Activated CD8-positive, alpha-beta T cell treated with anti-CD3 and anti-CD28 coated beads, Interleukin-2, amount 10 ng/mL, durations not matched to agents 7 days and 5 days (primary cell): ENCODE data around the gene KIF26B. TPM values are rescaled to one million over a fixed set of nuclear protein-coding genes. Genes with fewer than 3 reads are reported as not detected.

Experiments
- ATAC-seq: fragments of 150-1000 bp; cut with Tn5 transposase; one replicate; pipeline ENCODE4 v1.10.0; 2021; ENCODE audit warnings: moderate library complexity
- CTCF ChIA-PET: fragments of 350-600 bp; sonication (Branson Sonifier 250); formaldehyde crosslinking; loops from one replicate; lab custom pipeline; 2021; ENCODE audit warnings: antibody characterized with exemption; lab: Charles Lee
- POLR2A ChIA-PET: fragments of 350-600 bp; sonication (Branson Sonifier 250); formaldehyde crosslinking; loops from one replicate; lab custom pipeline; 2021; ENCODE audit warnings: antibody characterized with exemption; lab: Charles Lee
- DNase-seq: peaks from one replicate; pipeline ENCODE4 v3.0.0-alpha.2; 2020
- H3K27ac Mint-ChIP-seq: one replicate; pipeline ENCODE4 v1.8.0; 2021; ENCODE audit warnings: mild to moderate bottlenecking, mixed read lengths
- H3K27me3 Mint-ChIP-seq: one replicate; pipeline ENCODE4 v1.8.0; 2021; ENCODE audit warnings: low read depth, mixed read lengths
- H3K36me3 Mint-ChIP-seq: one replicate; pipeline ENCODE4 v1.8.0; 2021; ENCODE audit warnings: low read depth, mixed read lengths
- H3K4me1 Mint-ChIP-seq: one replicate; pipeline ENCODE4 v1.8.0; 2021; ENCODE audit warnings: low read depth, mixed read lengths
- H3K4me3 Mint-ChIP-seq: one replicate; pipeline ENCODE4 v1.8.0; 2021; ENCODE audit warnings: mild to moderate bottlenecking, mixed read lengths
- H3K9me3 Mint-ChIP-seq: one replicate; pipeline ENCODE4 v1.8.0; 2022; ENCODE audit warnings: mixed read lengths; ENCODE audit not compliant: insufficient read depth
- total RNA-seq, 2 experiments: library from RNA; stranded (reverse); gene quantifications; one replicate each; pipeline ENCODE4 v1.2.3, GENCODE V29; 2021

KIF26B gene
- total RNA-seq, 2 experiments from 2014 or later, result 0.03 to 0.08 TPM

DNA sequence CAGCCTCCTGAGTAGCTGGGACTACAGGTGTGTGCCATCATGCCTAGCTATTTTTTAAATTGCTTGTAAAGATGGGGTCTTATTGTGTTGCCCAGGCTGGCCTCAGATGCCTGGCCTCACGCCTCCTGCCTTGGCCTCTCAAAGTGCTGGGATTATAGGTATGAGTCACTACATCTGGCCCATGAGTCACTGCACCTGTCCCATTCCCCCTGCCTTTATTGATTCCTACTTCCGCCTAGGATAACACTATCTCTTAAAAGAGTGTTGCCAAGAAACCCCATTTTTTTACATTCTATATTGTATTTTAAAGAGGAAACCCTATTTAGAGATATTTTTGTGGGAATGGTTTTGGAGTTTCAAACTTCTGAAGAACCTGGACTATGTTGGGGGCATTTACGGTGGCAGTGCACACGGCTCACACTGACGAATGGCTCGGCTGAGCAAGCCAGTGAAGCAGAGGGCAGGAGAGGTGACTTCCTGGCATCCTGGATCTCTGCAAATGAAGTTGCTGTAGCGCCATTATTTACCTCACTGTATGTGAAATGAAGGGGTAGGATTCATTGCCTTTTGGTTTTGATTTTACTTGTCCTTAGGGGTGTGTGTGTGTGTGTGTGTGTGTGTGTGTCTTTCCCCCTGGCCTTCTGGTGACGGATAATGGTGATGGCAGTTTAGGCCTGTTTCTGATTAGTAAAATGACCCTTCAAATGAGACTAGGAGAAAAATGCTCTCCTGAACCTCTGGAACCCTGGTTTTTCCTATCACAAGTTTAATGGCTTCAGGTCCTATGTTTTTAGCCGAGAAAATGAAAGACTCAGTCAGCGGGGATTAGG is 22.5 kb downstream of the KIF26B start:
- Mint-ChIP-seq H3K36me3 (no peaks in the 10 kb centered on the region), H3K27ac (no peak overlapping the region), H3K27me3 (no peaks in the 10 kb centered on the region), H3K4me3 (no peak overlapping the region), H3K4me1 (peaks cover 24% of the 10 kb centered on the region), H3K9me3 (no peaks in the 10 kb centered on the region)
- DNase-seq, result no peak
- ChIA-PET CTCF (no interaction called here), POLR2A (no interaction called here)
- ATAC-seq, result no peak

DNA sequence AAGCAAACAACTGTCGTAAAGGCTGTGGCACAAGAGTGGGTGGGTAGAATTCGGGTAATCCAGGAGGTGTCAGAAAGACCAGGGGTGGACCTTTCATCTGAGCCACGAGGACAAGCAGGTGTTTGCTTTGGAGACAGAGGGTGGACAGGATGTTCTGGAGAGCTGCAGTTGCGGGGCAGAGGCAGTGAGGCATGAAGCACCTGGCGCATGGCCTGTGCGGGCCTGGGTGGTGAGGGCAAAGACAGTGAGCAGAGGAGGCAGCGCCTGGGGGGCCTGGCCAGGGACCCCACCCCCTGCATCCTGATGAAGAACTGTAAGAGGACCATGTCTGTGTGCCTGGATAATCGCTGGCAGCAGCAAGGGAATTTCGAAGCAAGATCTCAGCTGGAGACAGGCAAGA is 24.9 kb downstream of the KIF26B start:
- Mint-ChIP-seq H3K36me3 (no peaks in the 10 kb centered on the region), H3K9me3 (no peaks in the 10 kb centered on the region), H3K27ac (peak overlapping the region; percentile 42), H3K4me1 (peaks cover 24% of the 10 kb centered on the region), H3K27me3 (no peaks in the 10 kb centered on the region), H3K4me3 (no peak overlapping the region)
- DNase-seq, result no peak
- CTCF ChIA-PET, result interaction anchor here (1.4 kb wide), 1 partner anchor 12 kb away, joined by 5 read pairs; no protein-coding TSS in a partner anchor
- POLR2A ChIA-PET, result no interaction called here
- ATAC-seq, result no peak

DNA sequence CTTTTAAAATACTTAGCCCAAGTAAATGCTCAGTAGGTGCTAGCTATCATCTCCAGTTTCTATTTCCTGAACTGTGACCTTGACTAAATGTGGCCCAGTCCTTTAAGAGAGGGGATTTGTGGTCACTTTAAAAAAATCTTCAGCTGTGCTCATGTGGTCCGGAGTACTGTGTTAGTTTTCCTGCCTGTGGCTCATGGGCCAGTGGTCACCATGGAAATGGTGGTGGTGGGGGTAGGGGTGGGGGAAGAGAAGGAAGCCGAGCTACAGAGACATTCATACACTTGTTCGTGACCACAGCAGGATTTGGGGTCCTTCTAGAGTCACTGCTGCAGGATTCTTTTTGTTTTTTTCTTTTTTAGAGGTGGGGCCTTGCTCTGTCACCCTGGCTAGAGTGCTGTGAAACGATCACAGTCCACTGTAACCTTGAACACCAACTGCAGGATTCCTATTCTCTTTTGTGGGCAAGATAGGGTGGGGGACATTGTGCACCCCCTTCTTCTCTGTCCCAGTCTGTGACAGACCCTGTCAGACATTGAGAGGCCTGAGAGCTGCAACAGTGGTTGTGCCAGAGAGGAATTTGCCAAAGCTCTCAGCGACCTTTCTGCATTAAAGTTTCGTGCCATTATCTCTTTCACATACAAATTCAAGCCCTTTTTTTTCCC is 25.8 kb downstream of the KIF26B start:
- POLR2A ChIA-PET, result no interaction called here
- DNase-seq, result peak; percentile 56
- H3K9me3 Mint-ChIP-seq, result no peaks in the 10 kb centered on the region

DNA sequence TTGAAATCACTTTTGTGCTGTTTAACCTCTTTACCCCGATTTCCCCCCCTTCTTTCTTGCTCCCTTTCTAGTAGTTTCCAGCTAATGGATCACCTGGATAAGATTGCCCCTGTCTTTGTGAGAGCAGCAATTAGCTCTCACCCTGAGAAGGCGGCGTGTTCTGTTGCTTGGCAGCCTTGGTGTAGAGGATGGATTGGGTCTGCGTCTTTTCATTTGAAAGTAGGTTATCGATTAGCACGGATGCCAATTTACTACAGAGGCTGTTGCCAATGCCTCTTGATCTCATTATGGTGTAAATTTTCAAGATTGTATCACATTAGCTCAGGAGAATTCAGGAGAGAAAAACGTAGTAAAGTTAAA is 26.4 kb downstream of the KIF26B start:
- no peaks in the 10 kb centered on the region for H3K27me3 Mint-ChIP-seq
- no peak for ATAC-seq

More for the DNA sequence above, 25.8 kb downstream of the KIF26B start:
- Mint-ChIP-seq H3K4me3 (peak overlapping the region; percentile 27), H3K4me1 (peaks cover 24% of the 10 kb centered on the region), H3K27me3 (no peaks in the 10 kb centered on the region), H3K27ac (peak overlapping the region; percentile 77), H3K36me3 (no peaks in the 10 kb centered on the region)
- CTCF ChIA-PET, result interaction anchor here (1.4 kb wide), 1 partner anchor 13 kb away, joined by 5 read pairs; no protein-coding TSS in a partner anchor
- ATAC-seq, result peak; percentile 69

DNA sequence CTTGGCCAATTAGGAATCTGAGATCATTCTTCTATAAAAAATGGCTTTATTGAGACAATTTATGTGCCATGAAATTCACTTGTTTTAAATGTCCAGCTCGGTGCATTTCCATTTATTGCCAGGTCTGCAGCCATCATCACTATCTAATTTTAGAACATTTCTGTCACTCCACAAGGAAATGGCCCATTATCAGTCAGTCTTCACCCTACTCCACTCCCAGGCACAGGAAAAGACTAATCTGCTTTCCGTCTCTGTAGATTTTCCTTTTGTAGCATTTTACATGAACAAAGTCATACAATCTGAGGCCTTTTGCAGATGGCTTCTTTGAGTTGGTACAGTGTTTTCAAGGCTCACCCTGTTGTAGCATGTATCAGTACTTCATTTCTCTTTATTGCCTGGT is 27.2 kb downstream of the KIF26B start:
- Mint-ChIP-seq H3K4me3 (no peak overlapping the region), H3K36me3 (no peaks in the 10 kb centered on the region), H3K27me3 (no peaks in the 10 kb centered on the region), H3K4me1 (peaks cover 24% of the 10 kb centered on the region), H3K27ac (no peak overlapping the region), H3K9me3 (no peaks in the 10 kb centered on the region)
- ChIA-PET POLR2A (no interaction called here), CTCF (no interaction called here)
- ATAC-seq (no peak), DNase-seq (no peak)

More for the DNA sequence above, 26.4 kb downstream of the KIF26B start:
- H3K4me3 Mint-ChIP-seq, result no peak overlapping the region
- DNase-seq, result no peak
- ChIA-PET POLR2A (no interaction called here), CTCF (no interaction called here)
- H3K27ac Mint-ChIP-seq, result peak overlapping the region; percentile 77
- H3K4me1 Mint-ChIP-seq, result peaks cover 24% of the 10 kb centered on the region
- H3K36me3 Mint-ChIP-seq, result no peaks in the 10 kb centered on the region
- no peaks in the 10 kb centered on the region for H3K9me3 Mint-ChIP-seq

GRCh38 chr1:245183429-245183828 is 28.6 kb downstream of the KIF26B start:
- Mint-ChIP-seq H3K27me3 (no peaks in the 10 kb centered on the region), H3K9me3 (no peaks in the 10 kb centered on the region), H3K36me3 (no peaks in the 10 kb centered on the region), H3K4me1 (peaks cover 24% of the 10 kb centered on the region), H3K27ac (no peak overlapping the region), H3K4me3 (no peak overlapping the region)
- ChIA-PET CTCF (no interaction called here), POLR2A (no interaction called here)
- no peak for DNase-seq
- ATAC-seq, result no peak

GRCh38 chr1:245184779-245185178 is 30.0 kb downstream of the KIF26B start:
- Mint-ChIP-seq H3K9me3 (no peaks in the 10 kb centered on the region), H3K27ac (no peak overlapping the region), H3K4me1 (peaks cover 20% of the 10 kb centered on the region), H3K27me3 (no peaks in the 10 kb centered on the region), H3K36me3 (no peaks in the 10 kb centered on the region), H3K4me3 (no peak overlapping the region)
- ChIA-PET POLR2A (no interaction called here), CTCF (no interaction called here)
- no peak for ATAC-seq
- no peak for DNase-seq

GRCh38 chr1:245188403-245188802 is 33.6 kb downstream of the KIF26B start:
- Mint-ChIP-seq H3K36me3 (no peaks in the 10 kb centered on the region), H3K4me1 (no peaks in the 10 kb centered on the region), H3K4me3 (no peak overlapping the region)

DNA sequence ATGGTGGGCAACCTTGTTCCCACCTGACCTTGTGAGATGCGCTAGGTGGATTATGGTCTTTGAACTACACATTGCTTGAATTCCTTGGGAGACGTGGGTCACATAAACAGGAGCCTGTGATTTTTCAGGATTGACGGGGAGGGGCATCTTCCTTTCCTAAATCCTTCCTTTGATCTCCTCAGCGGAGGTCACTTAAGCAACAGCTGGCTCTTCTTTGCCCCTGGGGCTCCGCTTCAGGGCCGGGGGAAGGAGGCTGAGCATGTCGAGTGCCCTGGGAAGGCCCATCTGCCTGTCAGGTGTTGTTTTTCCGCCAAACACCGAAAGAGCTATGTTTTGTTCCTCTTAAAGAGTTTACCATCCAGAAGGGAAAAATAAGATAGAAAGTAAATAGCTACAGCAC is 40.6 kb downstream of the KIF26B start:
- CTCF ChIA-PET, result no interaction called here

More at GRCh38 chr1:245188403-245188802, 33.6 kb downstream of the KIF26B start:
- ChIA-PET CTCF (interaction anchor here (1.1 kb wide), 1 partner anchor 32 kb away, joined by 3 read pairs; no protein-coding TSS in a partner anchor), POLR2A (no interaction called here)
- H3K27ac Mint-ChIP-seq, result no peak overlapping the region
- no peaks in the 10 kb centered on the region for H3K27me3 Mint-ChIP-seq
- DNase-seq (no peak), ATAC-seq (no peak)
- H3K9me3 Mint-ChIP-seq, result no peaks in the 10 kb centered on the region

DNA sequence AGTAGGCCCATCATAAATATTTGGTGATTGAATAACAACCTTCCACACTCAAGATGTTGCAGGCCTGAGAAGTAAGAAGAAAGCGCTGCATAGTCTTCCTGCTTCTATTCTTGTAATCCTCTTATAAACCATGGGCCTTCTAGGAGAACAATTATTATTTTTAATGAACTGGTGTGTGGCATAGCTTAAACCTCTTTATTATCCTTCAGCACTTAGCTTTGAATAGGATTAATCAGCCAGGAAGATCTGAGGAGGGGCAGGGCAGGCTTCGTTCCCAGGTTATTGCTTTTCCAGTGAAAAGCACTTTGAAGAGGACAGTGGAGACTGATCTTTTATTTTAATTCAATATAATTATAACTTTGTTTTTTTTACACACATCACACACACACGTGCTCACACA is 42.3 kb downstream of the KIF26B start:
- H3K27ac Mint-ChIP-seq, result no peak overlapping the region
- POLR2A ChIA-PET, result no interaction called here
- H3K36me3 Mint-ChIP-seq, result no peaks in the 10 kb centered on the region
- CTCF ChIA-PET, result no interaction called here
- no peaks in the 10 kb centered on the region for H3K9me3 Mint-ChIP-seq
- H3K4me1 Mint-ChIP-seq, result peaks cover 7% of the 10 kb centered on the region
- DNase-seq, result no peak
- peaks cover 15% of the 10 kb centered on the region for H3K27me3 Mint-ChIP-seq
- H3K4me3 Mint-ChIP-seq, result no peak overlapping the region
- no peak for ATAC-seq

More for the DNA sequence above, 40.6 kb downstream of the KIF26B start:
- no peaks in the 10 kb centered on the region for H3K36me3 Mint-ChIP-seq
- peaks cover 2% of the 10 kb centered on the region for H3K4me1 Mint-ChIP-seq
- peaks cover 15% of the 10 kb centered on the region for H3K27me3 Mint-ChIP-seq
- H3K4me3 Mint-ChIP-seq, result no peak overlapping the region
- H3K27ac Mint-ChIP-seq, result no peak overlapping the region
- H3K9me3 Mint-ChIP-seq, result no peaks in the 10 kb centered on the region
- DNase-seq (no peak), ATAC-seq (no peak)
- POLR2A ChIA-PET, result no interaction called here

DNA sequence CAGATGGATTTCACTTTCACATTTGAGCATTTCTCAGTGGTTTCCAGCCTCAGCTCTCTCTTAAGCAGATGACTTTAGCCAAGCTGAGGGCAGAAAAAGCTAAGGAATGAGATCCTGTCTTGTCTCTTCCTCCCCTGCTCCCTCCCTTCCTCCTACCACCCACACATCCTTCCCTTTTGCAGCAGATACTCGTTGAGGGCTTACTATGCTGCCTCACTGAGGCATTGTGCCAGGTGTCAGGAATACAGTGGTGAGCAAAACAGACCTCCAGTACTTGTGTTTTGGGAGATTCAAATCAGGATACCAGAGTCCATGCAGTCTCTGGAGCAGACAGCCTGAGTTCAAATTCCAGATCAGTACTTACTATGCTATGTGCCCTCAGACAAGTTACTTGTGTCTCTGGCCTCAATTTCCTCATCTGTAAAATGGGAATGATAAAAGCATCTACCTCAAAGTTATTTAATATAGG is 43.2 kb downstream of the KIF26B start:
- Mint-ChIP-seq H3K4me1 (peaks cover 8% of the 10 kb centered on the region), H3K27me3 (peaks cover 15% of the 10 kb centered on the region), H3K9me3 (no peaks in the 10 kb centered on the region), H3K4me3 (no peak overlapping the region), H3K27ac (no peak overlapping the region), H3K36me3 (no peaks in the 10 kb centered on the region)
- ChIA-PET POLR2A (no interaction called here), CTCF (no interaction called here)
- ATAC-seq (no peak), DNase-seq (no peak)
